Pulmonary artery endothelial cell (primary cell): ENCODE results near the gene MACIR. TPM values are rescaled to one million over a fixed set of nuclear protein-coding genes. Genes with fewer than 3 reads are reported as not detected.

Experiments
- DNase-seq: peaks from one replicate; pipeline ENCODE4 v3.0.0-alpha.2; 2011; ENCODE audit warnings: low read depth, low spot score
- total RNA-seq: library from RNA; depleted of rRNA; stranded (reverse); fragments of >200 nt; gene quantifications from 2 replicates; pipeline ENCODE4 v1.2.3, GENCODE V29; 2014

The MACIR gene
- total RNA-seq, 1 donor from 2014 or later: 14.6 TPM

DNA sequence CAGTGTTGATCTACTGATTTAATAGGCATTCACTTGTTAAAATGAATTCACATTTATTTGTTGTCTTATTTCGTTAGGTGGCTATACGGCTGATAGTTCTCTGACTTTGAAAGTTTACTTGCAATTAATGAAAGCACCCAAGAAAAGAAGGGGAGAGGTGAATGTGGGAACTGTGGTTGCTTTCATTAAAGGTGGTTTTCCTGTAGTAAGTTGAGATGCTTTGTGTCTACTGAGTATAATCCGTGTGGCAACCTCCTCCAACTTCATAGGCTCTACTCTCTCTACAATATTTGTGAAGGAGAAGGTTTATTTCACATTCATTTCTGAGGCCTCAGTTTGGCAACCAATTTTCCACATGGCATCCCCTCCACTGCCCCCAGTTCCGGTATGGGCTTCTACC lies 12.8 kb upstream of the MACIR start:
- no peak for DNase-seq

DNA sequence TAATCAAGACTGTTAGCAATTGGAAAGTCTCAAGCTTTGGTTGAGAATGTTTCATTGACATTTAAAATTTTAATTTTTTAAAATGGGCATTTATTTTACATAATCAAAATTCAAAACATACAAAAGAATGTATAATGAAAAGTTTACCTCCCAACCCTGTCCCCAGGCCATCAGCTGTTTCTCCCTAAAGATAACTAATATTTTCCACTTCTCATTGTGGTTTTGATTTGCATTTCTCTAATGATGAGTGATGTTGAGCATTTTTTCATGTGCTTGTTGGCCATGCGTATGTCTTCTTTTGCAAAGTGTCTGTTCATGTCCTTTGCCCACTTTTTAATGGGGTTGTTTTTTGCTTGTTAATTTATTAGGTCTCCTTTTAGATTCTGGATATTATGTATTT lies 11.4 kb upstream of the MACIR start:
- DNase-seq: no peak

DNA sequence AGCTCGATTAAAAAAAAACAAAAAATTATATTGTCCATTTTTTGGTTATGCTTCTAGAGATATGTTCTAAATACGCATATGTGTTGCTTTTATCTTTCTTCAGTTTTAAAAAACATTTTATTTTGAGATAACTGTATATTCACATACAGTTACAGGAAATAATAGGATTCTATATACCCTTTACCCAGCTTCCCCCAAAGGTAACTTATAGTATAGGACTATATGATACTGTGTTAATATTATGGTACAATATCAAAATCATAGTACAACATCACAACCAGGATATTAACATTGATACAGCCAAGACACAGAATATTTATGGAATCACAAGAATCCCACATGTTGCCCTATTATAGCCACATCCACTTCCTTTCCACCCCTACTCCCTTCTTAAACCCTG lies 9.5 kb upstream of the MACIR start:
- DNase-seq: no peak

DNA sequence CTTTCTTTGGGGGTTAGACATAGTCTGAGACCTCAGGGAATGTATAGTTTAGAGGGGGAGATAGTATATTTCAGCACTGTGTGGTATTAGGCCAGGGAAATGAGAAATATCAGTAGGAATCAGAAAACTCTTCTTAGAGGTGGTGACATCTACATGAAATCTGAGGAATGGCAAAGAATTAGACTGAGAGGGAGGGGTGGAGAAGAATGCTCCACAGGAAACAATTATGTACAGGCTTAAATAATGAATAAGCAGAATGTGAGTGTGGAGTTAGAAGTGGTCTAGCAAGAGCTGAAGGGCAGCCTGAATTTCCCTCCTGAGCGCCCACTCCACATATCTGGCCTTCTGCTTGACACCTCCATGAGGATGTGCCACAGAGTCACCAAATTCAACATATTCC lies 3.6 kb upstream of the MACIR start:
- DNase-seq: no peak

DNA sequence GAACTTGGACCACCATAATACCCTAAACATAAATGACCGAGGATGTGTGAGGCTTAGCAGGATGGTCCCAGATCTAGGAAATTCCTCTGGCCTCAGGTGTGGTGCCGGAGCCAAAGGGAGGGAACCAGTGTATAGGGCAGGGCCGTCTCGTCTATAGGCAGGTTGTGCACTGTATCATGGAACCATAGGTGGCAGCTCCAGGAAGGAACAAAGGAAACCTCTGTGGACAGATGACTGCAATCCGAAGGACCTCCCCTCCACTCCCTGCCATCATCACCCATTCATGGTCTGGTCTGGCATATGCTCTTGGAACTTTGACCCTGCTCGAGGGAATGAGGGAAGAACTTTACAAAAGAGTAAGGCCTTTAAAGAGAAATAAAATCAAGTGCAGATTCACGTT lies 2.9 kb upstream of the MACIR start:
- no peak for DNase-seq

DNA sequence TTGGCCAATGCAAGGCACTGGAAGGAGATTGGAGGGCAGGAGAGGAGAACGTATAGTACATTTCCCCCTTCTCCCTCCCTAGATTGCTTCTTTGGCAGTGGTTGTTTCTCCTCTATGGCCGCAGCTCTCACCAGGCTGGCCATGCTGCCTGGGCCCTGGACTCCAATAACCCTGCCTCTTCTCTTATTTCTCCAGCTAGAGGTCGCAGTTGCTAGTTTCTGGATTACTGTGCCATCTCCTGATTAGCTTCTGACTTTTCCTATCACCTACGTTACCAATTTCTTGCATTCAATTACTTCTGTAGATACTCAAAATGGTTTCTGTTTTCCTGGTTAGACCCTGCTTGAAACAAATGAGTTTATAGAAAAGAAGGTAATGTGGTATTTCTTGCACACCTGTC lies 2.4 kb upstream of the MACIR start:
- DNase-seq: no peak

DNA sequence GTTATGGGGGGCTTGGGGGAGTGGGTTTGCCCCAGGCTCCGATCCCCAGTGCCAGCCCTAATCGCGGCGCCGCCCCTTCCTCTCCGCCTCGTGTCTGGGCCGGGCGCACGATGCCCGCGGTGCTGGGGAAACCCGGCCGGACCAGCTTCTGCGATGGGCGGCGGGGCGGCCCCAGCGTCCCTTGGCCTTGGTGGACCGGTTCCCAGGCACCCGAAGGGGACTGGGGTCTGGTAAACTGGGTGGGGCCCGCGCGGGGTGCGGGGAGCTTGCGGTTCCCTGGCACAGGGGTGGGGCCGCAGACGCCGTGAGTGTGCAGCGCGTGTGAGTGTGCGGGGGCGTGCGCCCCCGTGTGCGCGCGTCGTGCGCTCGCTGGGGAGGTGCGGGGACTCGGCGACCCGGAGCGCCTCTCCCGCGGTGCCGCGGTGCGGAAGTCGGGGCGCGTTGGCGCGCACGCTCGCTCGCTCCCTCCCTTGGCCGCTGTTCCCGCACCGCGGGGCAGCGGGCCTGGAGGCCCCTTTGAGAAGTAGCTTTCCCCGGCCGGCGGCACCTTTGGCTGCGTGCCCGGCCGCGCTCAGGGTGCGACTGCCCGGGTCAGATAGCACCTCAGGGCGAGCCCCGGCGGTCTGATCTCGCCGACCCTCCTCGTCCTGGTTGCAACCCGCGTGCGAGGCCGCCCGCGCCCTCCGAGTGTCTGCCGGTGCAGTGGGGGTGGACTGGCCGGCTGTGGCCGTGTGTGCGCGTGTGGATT lies 568 bp downstream of the MACIR start:
- DNase-seq: no peak

DNA sequence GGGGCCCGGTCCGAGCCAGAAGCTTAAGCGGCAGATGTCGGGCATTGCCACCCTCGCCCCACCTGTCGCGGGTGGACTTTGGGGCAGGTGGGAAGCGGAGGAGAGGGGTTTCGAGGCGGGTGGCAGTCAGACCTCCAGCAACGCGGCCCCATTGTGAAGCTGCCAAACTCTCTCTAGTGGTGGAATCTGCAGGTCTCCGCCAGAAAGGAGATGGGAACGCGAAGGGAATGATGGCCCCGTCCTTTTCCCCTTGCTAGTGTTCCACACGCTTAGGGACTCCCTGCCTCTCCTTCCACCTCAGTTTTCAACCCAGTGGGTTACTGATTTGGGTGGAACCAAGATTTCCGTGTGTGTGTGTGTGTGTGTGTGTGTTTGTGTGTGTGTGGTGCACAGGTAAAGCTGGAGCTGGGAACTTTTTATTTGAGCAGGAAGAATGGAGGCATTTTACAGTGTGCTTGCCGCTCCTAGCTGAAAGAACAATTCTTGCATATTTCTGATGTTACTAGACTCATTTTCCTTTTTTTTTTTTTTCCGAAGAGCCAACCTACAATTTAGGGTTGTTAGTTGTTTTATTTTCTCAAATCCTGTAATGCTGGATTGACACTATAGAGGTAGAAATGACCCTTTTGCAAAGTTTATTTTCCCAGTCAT lies 1.3 kb downstream of the MACIR start:
- DNase-seq: no peak

DNA sequence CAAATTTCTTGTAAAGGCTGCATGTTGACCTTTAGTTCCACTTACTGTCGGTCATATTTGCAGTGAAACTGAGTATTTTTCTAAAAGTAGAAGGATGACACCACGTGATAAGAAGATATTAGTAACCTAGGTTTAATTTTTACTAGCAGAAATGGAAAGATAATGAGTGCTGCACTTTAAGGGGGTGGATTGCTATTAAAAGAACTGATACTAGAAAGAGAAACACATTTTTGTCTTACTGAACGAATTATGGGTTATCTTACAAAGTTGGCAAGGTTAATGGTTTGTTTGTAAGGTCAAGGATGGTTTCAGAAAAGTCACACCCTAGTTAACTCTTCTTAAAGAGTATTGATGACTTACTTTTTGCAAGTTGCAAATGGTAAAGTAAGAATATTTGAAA lies 2.4 kb downstream of the MACIR start:
- no peak for DNase-seq

DNA sequence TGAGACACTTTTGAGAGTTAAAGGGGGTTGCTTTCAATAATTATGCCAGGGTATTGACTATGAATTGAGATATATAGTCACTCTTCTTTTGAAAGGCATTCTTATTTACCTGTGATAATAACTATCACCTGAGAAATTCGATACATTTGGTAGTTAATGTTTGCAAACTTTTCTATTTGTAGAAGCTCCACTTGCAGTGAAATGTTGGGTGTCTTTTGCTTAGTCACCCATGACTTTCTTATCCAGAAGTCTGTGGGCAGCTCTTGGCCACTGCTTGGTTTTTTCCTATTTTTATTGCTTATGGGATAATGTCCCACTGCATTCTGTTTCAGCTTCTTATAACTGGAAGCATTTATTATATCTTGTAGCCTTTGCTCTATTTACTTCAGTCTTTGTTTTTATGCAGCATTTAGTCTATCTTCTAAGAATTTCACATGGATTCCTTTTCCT lies 3.9 kb downstream of the MACIR start:
- no peak for DNase-seq

DNA sequence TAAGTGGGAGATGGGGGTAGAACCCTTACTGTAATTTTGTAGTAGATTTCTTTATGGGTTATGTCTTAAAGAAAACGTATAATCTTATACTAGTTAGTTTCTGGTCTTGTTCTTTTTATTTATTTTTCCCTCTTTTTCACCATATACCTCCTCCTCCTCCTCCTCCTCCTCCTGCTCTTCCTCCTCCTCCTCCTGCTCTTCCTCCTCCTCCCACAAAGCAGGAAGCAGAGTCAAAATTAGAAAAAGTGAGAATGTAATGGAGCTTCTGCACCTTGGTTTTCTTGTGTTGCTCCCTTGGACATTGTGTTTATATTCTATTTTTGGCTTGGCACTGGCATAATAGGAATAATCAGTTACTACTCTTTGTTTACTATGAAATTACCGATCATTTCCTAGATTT lies 4.5 kb downstream of the MACIR start:
- DNase-seq: no peak

DNA sequence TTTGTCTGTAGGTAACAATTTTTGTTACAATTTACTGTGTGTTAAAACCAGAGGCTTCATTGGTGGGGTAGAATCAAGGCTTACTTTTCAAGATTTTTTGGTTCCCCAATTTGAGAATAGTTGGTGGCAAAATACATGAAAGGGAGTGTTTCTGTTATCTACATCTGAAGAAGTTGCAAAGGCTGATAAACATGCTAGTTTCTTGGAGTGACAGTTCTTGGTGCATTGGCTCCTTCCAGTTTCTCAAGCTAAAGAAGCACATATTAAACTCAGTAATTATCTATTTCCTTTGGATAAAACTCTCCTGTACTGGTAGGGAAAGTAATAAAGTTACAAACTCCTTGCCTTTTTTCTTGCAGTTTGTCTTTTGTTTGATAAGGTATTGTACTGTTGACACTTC lies 5.9 kb downstream of the MACIR start:
- DNase-seq: no peak

DNA sequence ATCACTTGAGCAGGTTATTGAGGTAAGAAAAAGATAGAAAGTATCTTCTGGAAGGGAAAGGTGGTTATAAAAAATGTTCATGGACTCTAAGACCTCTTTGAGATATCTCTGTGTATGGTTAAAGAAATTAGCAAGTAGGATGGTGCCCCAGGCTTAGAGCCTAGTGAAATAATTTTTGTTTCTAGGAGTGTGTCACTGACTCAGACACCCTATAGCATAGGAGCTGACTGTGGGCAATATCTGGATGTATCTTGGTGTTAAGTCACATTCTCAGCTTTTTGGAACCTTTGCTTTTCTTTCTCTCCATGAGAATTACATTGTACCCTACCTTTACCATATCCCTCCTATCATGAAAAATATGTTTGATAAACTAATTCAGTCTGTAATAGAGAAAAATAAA lies 12.0 kb downstream of the MACIR start:
- no peak for DNase-seq

DNA sequence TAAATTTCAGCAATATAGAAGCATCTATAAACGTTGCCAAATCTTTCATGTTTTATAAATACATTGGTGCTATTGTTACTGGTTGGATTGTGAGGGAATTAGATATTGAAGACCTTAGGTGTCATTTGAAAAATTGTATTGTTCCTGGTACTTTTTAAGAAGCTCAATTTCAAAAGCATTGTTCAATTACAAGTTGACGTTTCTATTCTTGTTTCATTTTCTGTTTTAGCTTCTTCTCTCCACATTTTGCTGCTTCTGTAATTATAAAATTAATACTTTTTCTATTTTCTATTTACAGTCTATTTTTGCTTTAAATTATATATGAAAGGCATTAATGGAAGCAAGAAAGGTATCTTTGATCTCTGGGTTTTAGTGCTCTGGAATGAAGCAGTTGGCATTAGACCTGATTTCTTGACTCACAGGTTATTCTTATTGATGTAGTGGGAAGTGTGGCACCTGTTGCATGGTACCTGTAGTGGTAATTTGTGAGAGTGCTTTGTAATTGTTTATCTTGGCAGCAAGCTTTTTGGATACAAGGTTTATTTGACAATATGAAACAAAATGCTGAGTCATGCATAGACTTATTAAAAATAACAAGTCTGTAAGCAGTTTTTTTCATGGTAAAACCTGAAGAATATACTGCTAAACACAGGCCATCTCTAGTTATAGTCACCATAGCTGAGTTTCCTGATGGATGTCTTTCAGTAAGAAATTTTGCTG lies 13.2 kb downstream of the MACIR start:
- no peak for DNase-seq

DNA sequence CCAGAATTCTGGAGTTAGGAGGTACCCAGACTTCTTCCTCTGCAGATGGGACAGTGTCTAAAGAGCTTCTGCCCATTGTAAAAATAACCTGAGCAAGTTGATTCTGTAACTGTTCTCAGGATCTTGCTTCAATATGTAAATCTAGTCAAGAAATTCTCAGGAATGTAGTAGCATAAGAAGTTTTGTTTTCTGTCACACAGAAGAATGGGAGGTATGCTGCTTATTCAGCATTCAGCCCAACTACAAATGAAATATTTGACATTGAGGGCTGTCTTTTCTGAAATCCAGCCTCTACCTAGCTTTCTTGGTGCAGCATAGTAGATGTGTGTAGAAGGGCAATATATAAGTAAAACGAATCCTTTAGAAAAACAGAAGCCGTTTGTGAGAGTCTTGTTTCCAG lies 13.8 kb downstream of the MACIR start:
- no peak for DNase-seq

DNA sequence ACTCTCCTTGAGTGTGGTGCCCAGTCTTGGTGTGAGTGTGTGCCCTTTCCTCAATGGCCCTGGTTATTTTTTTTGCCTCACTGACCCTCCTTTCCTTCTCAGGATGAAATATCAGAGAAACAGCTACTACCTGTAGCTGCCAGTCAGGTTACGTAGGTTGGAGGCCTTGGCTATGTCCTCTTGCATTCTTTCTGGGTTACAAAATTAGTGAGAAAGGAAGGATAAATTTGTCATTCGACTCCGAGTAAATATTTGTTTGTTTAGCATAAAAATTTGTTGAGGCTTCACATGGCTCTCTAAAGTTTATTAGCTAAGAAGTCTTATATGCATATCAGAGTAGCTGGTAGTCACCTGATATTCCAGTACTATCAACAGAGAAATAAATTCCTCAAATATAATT lies 15.4 kb downstream of the MACIR start:
- no peak for DNase-seq

DNA sequence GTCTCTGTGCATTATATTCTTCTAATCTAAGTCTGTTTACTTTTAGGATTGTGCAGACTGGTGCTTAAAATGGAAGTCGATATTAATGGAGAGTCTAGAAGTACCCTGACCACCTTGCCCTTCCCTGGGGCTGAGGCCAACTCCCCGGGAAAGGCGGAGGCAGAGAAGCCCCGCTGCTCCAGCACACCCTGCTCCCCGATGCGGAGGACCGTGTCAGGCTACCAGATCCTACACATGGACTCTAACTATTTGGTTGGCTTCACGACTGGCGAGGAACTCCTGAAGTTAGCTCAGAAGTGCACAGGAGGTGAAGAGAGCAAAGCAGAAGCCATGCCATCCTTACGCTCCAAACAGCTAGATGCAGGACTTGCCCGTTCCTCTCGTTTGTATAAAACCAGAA lies 17.3 kb downstream of the MACIR start:
- DNase-seq: no peak

DNA sequence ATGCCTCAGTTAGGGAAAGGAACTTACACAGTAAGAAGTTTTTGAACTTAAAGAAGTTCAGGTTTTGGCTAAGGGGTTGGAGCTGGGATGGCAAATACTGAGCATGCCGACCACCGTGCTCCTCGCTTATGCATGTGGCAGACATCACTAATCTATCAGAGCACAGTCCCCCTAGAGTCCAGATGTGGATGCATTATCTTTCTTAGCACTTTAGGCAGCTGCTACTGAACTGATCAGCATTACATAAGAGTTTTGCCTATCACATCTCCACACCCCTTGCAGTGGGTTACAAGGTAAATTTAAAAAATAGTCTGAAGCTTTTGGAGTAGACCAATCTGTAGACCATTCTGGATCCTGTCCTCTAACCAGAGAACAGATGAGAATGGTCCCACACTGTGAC lies 22.4 kb downstream of the MACIR start:
- DNase-seq: no peak

DNA sequence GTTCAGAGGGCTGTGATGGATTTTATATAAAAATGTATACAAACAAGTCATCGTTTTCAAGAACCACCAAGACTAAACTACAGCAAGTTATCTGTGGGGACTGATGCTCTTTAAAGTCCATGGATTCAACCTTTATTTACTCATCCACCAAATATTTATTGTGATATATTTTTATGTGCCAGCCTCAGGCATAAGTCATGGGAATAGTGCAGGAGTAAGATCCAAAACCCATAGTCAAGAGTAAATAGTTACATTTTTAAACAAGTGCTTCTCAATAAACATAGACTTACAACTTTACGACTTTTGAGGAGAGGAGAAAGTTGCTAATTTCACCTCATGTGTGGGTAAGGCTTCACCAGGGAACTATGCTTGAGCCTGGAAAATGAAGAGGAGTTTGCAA lies 24.6 kb downstream of the MACIR start:
- no peak for DNase-seq

DNA sequence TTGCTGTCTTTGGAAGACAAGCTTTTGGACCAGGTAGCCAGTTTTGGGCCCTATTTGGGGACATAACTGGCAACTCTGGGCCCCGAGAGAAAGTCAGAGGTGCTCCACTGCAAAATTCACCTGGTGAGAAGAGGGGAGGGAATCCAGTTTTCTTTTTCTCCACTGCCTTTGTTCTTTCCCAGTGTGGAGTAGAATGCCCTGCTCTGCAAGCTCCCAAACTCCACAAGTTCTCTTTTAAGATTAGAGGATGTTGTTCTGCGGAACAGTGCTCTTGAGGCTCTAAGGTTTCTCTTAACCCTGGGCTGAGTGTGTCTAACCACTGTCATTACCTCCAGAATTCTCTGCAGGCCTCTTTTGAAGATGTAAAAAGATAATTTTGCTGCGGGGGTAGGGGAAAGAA lies 25.3 kb downstream of the MACIR start:
- no peak for DNase-seq

DNA sequence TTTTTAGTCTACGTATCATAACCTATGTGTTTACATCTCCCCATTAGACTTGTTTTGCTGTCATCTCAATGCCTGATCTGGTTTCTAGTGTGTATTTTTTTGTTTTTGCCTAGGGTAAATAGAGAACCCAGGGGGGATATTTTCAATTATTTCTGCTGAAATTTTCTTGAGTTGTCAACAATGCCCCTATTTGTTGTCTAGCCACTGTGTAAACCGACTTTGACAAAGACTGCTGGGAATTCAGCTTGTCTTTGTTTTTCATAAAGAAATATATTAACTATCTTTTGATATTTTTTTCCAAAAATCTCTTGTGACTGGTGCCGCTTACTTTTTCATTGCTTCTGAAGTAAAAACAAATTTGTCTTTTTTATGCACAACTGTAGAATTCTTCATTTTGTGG lies 28.1 kb downstream of the MACIR start:
- DNase-seq: no peak

DNA sequence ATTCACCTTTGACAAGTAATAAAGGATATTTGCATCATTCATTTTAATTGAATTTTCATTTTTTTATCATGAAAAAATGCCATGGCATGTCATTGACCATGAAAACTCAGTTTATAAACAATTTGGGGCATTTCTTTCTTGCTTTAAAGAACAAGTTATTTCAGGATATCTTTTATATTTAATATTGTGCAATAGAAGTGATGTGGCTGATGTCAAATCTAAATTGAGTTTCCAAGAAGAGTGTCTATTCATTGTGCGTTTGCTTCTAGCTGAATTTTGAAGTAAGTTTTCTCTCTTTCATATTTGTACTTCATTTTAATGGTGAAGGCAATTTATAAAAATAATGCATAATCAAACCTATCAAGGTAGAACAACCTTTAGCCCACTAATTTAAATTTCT lies 30.5 kb downstream of the MACIR start:
- DNase-seq: no peak

DNA sequence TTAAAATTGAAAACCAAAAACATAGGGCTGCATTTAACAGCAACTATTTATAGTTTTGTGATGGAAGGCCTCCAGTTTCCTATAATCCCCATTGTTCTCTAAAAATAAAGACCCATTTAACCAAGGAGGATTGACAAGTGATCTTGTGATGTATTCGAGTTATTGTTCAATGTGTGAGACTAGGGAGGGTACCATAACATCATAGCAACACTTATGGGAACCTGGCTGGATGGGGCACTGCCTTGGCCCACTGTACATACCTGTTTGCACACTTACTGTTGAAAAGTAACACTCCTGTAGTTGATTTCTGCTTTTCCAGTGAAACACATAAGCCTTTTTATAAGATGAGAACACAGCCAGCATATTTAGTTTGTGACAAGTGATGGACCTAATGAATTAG lies 32.3 kb downstream of the MACIR start:
- DNase-seq: no peak
